Activated gamma-delta T cell (primary cell): ENCODE data around the gene WNK1.
A peak's percentile ranks its signal among the peaks of the same experiment; 100 is the strongest.
"Not testable (repeated sequence)": the region's sequence is repeated elsewhere in the genome, so short reads cannot be mapped to it uniquely, and the experiment has no call there.

Experiments used
- DNase-seq: peaks from one replicate; lab custom pipeline; 2025; lab: John Stamatoyannopoulos, UW

Gene WNK1

GRCh38 chr12:749751-750270 is 2.6 kb upstream of the WNK1 start:
- DNase-seq = no peak

DNA sequence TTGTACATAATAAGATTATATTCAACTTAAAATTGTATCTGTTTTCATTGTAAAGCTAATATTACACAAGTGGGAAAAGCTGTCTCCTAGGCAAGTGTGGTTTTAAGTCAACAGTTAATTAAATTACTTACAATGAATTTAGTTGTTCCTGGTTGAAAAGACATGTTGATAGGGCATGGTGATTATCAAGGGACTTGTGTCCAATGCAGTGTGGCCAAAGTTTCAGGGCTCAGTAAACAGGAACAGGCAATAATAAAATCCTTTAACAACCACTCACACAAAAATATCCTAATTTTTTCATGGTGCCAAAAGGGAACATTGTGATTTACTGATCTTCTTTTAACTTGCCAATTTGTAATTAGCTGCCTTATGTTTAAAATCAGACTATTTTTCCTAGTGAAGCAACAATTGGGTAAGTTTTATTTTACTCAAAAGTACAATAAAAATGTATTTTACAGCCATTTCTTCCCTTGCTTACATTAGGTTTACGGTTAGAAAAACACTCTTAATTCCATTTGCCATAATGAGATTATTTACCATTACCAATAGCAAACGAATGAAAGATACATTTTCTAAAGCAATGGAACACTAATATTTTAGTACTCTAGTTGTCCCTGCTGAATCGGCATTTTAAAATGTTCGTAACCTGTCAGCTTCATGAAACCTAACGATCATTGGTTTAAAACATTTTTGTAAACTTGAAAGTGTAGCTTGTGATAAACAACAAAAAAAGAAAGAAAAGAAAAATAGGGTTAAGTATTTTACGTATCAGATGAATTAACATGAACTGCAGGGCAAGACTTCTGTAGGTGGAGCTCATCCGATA is 1.8 kb upstream of the WNK1 start:
- no peak for DNase-seq

DNA sequence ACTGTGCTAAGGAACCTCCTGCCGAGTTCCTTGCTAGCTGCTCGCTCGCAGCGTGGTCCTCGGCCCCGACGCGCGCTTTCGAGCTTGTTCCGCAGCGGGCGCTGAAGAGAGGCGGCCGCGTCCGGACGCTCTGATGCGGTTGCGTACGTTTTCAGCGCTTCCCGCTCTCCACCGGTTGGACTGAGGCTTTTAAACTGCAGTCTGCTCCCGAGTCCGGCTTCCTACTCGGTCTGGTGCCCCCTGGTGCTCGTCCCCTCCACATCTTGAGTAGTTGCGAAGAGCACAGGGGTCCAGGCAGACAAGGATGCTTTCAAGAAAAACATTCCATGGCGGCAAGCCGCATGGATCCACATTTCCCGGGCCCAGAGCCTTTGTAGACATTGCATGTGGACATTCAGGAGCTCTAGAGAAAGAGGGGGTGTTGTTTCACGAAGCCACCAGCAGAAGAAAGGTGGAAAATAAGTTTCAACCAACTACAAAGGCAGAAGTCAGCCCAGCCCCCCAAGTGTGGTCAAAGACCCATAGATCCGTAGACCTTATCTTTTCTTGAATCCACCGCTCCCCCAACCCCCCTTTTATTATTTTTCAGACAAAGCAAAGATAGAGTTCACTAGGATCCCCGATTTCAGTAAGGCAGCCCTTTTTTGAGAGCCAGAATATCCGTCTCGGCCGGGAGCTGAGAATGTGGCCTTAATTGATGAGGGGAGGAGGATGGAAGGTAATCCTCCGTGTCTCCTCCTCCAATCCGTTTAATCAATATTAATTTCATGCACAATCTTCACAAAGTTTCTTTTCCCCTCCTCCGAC is 984 bp upstream of the WNK1 start:
- DNase-seq = peak; percentile 56

GRCh38 chr12:752695-753610 is 574 bp downstream of the WNK1 start:
- peak; percentile 53 for DNase-seq

GRCh38 chr12:753611-754472 is 1.5 kb downstream of the WNK1 start:
- DNase-seq = peak; percentile 34

DNA sequence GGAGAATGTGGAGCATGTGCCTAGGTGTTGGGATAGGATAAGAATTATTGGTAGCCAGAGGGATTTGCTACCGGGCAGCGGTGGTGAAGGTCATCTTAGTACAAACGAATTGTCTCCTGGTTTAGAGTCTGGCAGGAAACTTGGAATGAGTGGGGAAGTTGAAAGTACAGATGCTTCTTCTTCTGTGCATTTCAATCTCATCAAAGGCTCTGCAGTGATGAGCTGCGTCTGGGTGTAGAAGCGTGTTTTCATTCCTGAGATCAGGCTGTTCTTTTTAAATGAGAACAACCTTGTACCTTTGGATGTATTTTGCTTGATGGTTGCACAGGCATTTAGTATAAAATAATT is 2.1 kb downstream of the WNK1 start:
- no peak for DNase-seq

GRCh38 chr12:754851-755562 is 2.6 kb downstream of the WNK1 start:
- DNase-seq = no peak

GRCh38 chr12:759628-760027 is 7.2 kb downstream of the WNK1 start:
- no peak for DNase-seq

GRCh38 chr12:761256-761655 is 8.9 kb downstream of the WNK1 start:
- DNase-seq = no peak

GRCh38 chr12:765840-766239 is 13.5 kb downstream of the WNK1 start:
- DNase-seq = no peak

DNA sequence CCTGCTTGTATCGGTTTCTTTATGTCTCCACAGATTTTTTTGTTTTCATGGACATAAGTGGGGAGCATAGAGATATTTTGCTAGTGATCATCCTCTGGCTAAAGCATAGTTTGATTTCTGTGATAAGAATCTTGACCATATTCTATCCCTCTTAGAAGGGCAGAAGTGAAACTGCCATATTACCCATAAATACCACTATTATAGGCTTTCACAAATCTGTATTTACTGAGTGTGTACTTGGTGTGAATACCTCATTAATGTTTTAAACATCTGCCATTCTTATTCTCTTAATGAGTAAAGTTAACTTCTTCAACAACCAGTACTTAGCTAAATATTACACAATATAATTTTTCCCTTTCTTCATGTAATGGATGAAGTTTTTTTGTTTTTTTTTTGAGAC is 16.1 kb downstream of the WNK1 start:
- DNase-seq = no peak

GRCh38 chr12:770479-770878 is 18.1 kb downstream of the WNK1 start:
- DNase-seq = no peak

DNA sequence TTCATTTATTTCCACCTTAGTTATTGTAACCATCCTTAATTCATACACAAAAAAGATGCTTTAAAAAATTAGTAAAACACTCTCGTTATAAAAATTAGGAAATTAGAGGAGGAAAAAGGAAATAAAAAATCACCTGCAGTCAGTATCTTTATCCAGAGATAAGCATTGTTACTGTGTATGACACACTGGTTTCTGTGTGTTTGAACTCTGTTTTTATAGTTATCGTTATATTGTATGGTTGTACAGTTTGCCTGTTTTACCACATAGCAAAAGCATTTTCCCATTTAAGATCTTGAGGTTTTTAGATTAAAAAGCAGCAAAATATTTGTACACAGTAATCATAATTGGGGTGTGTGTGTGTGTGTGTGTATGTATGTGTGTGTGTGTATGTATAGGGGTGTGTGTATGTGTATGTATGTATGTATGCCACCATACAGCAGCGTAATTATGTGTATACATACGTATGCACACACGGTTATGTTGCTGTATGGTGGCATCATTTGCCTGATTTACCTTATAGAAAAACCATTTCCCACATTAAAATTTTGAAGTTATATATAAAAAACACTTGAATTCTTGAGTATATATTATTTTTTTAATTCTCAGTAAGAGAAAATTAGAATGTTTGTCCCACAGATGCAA is 19.8 kb downstream of the WNK1 start:
- no peak for DNase-seq

GRCh38 chr12:774051-774614 is 21.8 kb downstream of the WNK1 start:
- DNase-seq = no peak

DNA sequence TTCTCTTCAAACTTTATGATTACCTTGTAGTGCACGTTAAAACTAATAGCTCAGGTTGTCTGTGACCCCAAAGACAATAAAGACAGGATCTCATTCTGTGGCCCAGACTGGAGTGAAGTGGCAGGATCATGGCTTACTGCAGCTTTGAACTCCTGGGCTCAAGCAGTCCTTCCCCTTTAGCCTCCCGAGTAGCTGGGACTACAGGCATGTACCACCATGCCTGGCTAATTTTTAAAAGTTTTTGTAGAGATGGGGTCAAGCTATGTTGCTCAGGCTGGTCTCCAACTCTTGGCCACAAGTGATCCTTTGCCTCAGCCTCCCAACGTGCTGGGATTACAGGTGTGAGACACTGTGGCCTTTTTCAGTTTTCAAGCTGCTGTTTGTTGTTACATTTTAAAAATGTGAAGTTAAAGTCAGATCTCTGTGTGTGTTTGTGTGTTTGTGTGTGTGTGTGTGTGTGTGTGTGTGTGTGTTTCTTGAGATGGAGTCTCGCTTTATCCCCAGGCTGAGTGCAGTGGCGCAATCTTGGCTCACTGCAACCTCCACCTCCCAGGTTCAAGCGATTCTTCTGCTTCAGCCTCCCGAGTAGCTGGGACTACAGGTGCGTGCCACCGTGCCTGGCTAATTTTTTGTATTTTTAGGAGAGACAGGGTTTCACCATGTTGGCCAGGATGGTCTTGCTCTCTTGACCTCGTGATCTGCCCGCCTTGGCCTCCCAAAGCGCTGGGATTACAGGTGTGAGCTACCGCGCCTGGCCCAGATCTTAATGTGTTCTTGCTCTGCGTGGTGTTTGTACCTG is 23.8 kb downstream of the WNK1 start:
- not testable (repeated sequence) for DNase-seq

DNA sequence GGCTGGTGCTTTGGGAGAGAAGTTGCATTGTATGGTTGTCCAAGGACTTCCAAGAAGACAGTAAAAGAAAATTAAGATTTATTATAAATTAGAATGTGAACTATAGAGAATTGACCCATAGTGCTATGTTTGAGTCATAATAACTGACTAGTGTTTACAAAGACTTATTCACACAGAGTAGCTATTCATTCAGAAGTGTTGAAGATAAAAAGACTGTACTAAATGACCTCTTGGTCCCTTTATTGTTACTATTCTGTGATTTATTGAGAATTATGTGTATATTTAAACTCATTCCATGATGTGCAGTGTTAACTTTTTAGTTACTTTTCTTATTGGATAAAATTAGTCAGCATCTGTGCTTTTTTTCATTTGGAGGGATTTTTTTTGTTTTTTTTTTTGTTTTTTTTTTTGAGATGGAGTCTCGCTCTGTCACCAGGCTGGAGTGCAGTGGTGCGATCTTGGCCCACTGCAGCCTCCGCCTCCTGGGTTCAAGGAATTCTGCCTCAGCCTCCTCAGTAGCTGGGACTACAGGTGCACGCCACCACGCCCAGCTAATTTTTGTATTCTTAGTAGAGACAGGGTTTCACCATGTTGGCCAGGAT is 24.5 kb downstream of the WNK1 start:
- DNase-seq = not testable (repeated sequence)

- DNase-seq = no peak
Measured at GRCh38 chr12:777550-778047, 25.2 kb downstream of the WNK1 start.

- no peak for DNase-seq
Measured at GRCh38 chr12:778615-779014, 26.2 kb downstream of the WNK1 start.
